Measurements from ENCODE around the gene TAF11L13. TPM values are rescaled to one million over a fixed set of nuclear protein-coding genes. Genes with fewer than 3 reads are reported as not detected.

Gene TAF11L13
- total and polyA plus RNA-seq, 9 donors: not detected

DNA sequence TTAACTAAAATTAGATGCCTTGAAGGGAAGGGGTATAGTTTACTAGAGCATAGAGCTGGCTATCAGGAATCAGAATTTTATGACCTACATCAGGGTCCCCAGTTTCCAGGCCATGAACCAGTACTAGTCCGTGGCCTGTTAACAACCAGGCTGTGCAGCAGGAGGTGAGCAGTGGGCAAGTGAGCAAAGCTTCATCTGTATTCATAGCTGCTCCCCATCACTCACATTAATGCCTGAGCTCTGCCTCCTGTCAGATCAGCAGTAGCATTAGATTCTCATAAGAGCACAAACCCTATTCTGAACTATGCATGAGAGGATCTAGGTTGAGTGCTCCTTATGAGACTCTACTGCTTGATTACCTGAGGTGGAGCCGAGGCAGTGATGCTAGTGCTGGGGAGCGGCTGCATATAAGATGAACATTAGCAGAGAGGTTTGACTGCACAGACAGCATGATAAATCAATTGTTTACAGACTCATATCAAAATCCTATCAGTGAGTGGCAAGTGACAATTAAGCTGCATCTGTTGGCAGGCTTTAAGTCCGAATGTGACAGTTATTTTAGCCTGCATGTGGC is 47.0 kb downstream of the TAF11L13 start:
- 89% methylated on average over 1 of the region's 4 CpGs for WGBS (ENCODE audit: insufficient coverage)
- Histone ChIP-seq H3K9me3 (replicated peaks; ENCODE audit: control insufficient read depth, low read depth, low read length) (no peaks in the 10 kb centered on the region), H3K36me3 (ENCODE audit: control insufficient read depth, insufficient read depth, low read length) (no peaks in the 10 kb centered on the region), H3K27ac (ENCODE audit: low read length) (no peak overlapping the region), H3K4me3 (ENCODE audit: low read length) (no peak overlapping the region), H3K4me1 (ENCODE audit: control insufficient read depth, insufficient read depth, low read length) (no peaks in the 10 kb centered on the region), H3K27me3 (ENCODE audit: control insufficient read depth, insufficient read depth, low read length) (no peaks in the 10 kb centered on the region)
- no peak for DNase-seq

DNA sequence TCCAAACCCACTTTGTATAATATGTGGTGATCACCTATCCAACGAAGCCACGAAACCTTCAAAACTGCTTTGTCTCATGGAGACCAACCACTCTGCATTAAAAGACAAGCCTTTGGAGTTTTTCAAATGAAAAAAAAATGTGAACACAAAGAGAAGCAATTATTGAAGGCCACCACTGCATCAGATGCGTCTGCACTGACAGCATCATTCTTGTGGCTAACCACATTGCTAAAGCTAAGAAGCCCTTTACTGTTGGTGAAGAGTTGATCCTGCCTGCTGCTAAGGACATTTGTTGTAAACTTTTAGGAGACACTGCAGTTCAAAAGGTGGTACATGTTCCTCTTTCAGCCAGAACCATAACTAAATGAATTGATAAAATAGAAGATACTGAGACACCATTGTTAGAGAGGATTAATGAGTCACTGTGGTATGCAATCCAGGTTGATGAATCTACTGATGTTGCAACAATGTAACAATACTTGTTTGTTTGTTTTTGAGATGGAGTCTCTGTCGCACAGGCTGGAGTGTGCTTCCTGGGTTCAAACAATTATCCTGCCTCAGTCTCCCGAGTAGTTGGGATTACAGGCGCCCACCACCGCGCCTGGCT is 47.8 kb downstream of the TAF11L13 start:
- Histone ChIP-seq H3K9me3 (replicated peaks; ENCODE audit: control insufficient read depth, low read depth, low read length) (no peaks in the 10 kb centered on the region), H3K4me3 (ENCODE audit: low read length) (no peak overlapping the region), H3K27me3 (ENCODE audit: control insufficient read depth, insufficient read depth, low read length) (no peaks in the 10 kb centered on the region), H3K36me3 (ENCODE audit: control insufficient read depth, insufficient read depth, low read length) (no peaks in the 10 kb centered on the region), H3K4me1 (ENCODE audit: control insufficient read depth, insufficient read depth, low read length) (no peaks in the 10 kb centered on the region), H3K27ac (ENCODE audit: low read length) (no peak overlapping the region)
- WGBS (ENCODE audit: insufficient coverage): 94% methylated on average over 6 of the region's 8 CpGs
- DNase-seq: no peak

DNA sequence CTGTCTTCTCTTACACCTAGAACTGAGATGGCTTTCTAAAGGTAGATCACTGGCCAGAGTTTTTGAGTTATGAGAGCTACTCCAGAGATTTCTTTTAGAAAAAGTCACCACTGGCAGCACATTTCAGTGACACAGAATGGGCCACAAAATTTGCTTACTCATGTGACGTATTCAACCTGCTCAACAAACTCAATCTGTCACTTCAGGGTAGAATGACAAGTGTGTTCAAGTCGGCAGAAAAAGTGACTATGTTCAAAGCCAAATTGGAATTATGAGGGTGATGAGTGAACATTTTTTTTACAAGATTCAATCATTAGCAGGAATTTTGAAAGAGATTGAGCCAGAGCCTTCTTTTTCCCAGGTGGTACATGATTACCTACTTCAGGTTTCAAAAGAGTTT is 48.8 kb downstream of the TAF11L13 start:
- DNase-seq: no peak
- WGBS (ENCODE audit: insufficient coverage): no CpG with 5 or more reads among the region's 2 CpGs
- Histone ChIP-seq H3K27ac (ENCODE audit: low read length) (no peak overlapping the region), H3K27me3 (ENCODE audit: control insufficient read depth, insufficient read depth, low read length) (no peaks in the 10 kb centered on the region), H3K4me3 (ENCODE audit: low read length) (no peak overlapping the region), H3K4me1 (ENCODE audit: control insufficient read depth, insufficient read depth, low read length) (no peaks in the 10 kb centered on the region), H3K36me3 (ENCODE audit: control insufficient read depth, insufficient read depth, low read length) (no peaks in the 10 kb centered on the region), H3K9me3 (replicated peaks; ENCODE audit: control insufficient read depth, low read depth, low read length) (no peaks in the 10 kb centered on the region)

Other genes starting within 250 kb of the TAF11L13 start
- not detected for gene TAF11L2, start 133.9 kb upstream of the TAF11L13 start, total RNA-seq
- gene TAF11L2, start 133.9 kb upstream of the TAF11L13 start, polyA plus RNA-seq (ENCODE audit: insufficient read depth in 1 of 8, insufficient read length in 8 of 8, low replicate concordance in 1 of 8): not detected
- gene TAF11L3, start 113.7 kb upstream of the TAF11L13 start, total RNA-seq: not detected
- not detected for gene TAF11L3, start 113.7 kb upstream of the TAF11L13 start, polyA plus RNA-seq (ENCODE audit: insufficient read depth in 1 of 8, insufficient read length in 8 of 8, low replicate concordance in 1 of 8)
- gene TAF11L4, start 110.3 kb upstream of the TAF11L13 start, total RNA-seq: not detected
- gene TAF11L4, start 110.3 kb upstream of the TAF11L13 start, polyA plus RNA-seq (ENCODE audit: insufficient read depth in 1 of 8, insufficient read length in 8 of 8, low replicate concordance in 1 of 8): not detected
- not detected for gene TAF11L5, start 106.9 kb upstream of the TAF11L13 start, total RNA-seq
- gene TAF11L5, start 106.9 kb upstream of the TAF11L13 start, polyA plus RNA-seq (ENCODE audit: insufficient read depth in 1 of 8, insufficient read length in 8 of 8, low replicate concordance in 1 of 8): not detected
- gene TAF11L6, start 103.4 kb upstream of the TAF11L13 start, total RNA-seq: not detected
- not detected for gene TAF11L6, start 103.4 kb upstream of the TAF11L13 start, polyA plus RNA-seq (ENCODE audit: insufficient read depth in 1 of 8, insufficient read length in 8 of 8, low replicate concordance in 1 of 8)
- not detected for gene TAF11L7, start 46.3 kb upstream of the TAF11L13 start, total RNA-seq
- gene TAF11L7, start 46.3 kb upstream of the TAF11L13 start, polyA plus RNA-seq (ENCODE audit: insufficient read depth in 1 of 8, insufficient read length in 8 of 8, low replicate concordance in 1 of 8): not detected
- gene TAF11L8, start 41.1 kb upstream of the TAF11L13 start, total RNA-seq: not detected
- not detected for gene TAF11L8, start 41.1 kb upstream of the TAF11L13 start, polyA plus RNA-seq (ENCODE audit: insufficient read depth in 1 of 8, insufficient read length in 8 of 8, low replicate concordance in 1 of 8)
- gene TAF11L9, start 37.7 kb upstream of the TAF11L13 start, total RNA-seq: not detected
- gene TAF11L9, start 37.7 kb upstream of the TAF11L13 start, polyA plus RNA-seq (ENCODE audit: insufficient read depth in 1 of 8, insufficient read length in 8 of 8, low replicate concordance in 1 of 8): not detected
- gene TAF11L10, start 34.3 kb upstream of the TAF11L13 start, total RNA-seq: not detected
- gene TAF11L10, start 34.3 kb upstream of the TAF11L13 start, polyA plus RNA-seq (ENCODE audit: insufficient read depth in 1 of 8, insufficient read length in 8 of 8, low replicate concordance in 1 of 8): not detected
- gene TAF11L11, start 27.9 kb upstream of the TAF11L13 start, total RNA-seq: not detected
- not detected for gene TAF11L11, start 27.9 kb upstream of the TAF11L13 start, polyA plus RNA-seq (ENCODE audit: insufficient read depth in 1 of 8, insufficient read length in 8 of 8, low replicate concordance in 1 of 8)
- gene TAF11L12, start 21.7 kb upstream of the TAF11L13 start, total RNA-seq: not detected
- not detected for gene TAF11L12, start 21.7 kb upstream of the TAF11L13 start, polyA plus RNA-seq (ENCODE audit: insufficient read depth in 1 of 8, insufficient read length in 8 of 8, low replicate concordance in 1 of 8)
- not detected for gene TAF11L14, start 2.4 kb downstream of the TAF11L13 start, total RNA-seq
- not detected for gene TAF11L14, start 2.4 kb downstream of the TAF11L13 start, polyA plus RNA-seq (ENCODE audit: insufficient read depth in 1 of 8, insufficient read length in 8 of 8, low replicate concordance in 1 of 8)